Neural crest cell (in vitro differentiated cells): ENCODE data around the gene EPB42. TPM values are rescaled to one million over a fixed set of nuclear protein-coding genes. Genes with fewer than 3 reads are reported as not detected.
"Not testable (repeated sequence)": the region's sequence is repeated elsewhere in the genome, so short reads cannot be mapped to it uniquely, and the experiment has no call there.

Experiments
- DNase-seq: peaks from one replicate; pipeline ENCODE4 v3.0.0; 2021; ENCODE audit warnings: low read depth, mixed read lengths, low spot score
- H3K27ac Mint-ChIP-seq: one replicate; pipeline ENCODE4 v1.8.0; 2021; ENCODE audit warnings: mild to moderate bottlenecking, mixed read lengths; ENCODE audit not compliant: unreplicated experiment
- H3K27me3 Mint-ChIP-seq: 2 replicates; pipeline ENCODE4 v1.8.0; 2021; ENCODE audit warnings: low read depth, mild to moderate bottlenecking, mixed read lengths
- H3K36me3 Mint-ChIP-seq: 2 replicates; pipeline ENCODE4 v1.8.0; 2021; ENCODE audit warnings: low read depth, mild to moderate bottlenecking, mixed read lengths
- H3K4me1 Mint-ChIP-seq: 2 replicates; pipeline ENCODE4 v1.8.0; 2021; ENCODE audit warnings: mixed read lengths
- H3K4me3 Mint-ChIP-seq: one replicate; pipeline ENCODE4 v1.8.0; 2021; ENCODE audit warnings: mild to moderate bottlenecking, mixed read lengths
- H3K9me3 Mint-ChIP-seq: 2 replicates; pipeline ENCODE4 v1.8.0; 2021; ENCODE audit warnings: mixed read lengths
- total RNA-seq: library from RNA; stranded (reverse); gene quantifications from 2 replicates; pipeline ENCODE4 v1.2.1, GENCODE V29; 2021
- TF ChIP-seq, protein P1 (sequence below): fragments of 200-600 bp; sonication (generic); conservative IDR thresholded peaks from 2 replicates; pipeline ENCODE4 v1.5.0; 2021; ENCODE audit warnings: antibody characterized with exemption, mild to moderate bottlenecking

The EPB42 gene
- total RNA-seq, 1 donor from 2014 or later = not detected

DNA sequence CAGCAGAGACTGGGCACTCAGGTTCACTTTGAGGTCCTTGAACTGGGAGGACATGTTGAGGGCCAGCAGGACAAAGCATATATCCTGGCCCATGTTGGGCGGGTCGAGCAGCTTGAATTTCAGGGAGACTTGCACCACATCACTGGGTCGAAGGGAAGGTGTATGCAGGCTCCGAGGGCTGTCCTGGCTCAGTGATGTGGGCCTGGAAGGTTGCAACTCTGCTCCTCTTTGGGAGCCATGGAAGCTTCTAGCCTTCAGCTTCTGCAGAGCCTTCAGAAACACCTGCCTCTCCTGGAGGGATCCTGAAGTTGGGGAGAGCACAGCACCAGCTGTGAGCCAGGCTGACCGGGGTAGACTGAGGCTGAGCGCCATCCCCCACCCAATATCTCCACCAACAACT, 14.7 kb upstream of the EPB42 start:
- Mint-ChIP-seq H3K27ac (no peak overlapping the region), H3K36me3 (no peaks in the 10 kb centered on the region), H3K4me3 (no peak overlapping the region), H3K9me3 (peaks cover 2% of the 10 kb centered on the region), H3K27me3 (peaks cover 3% of the 10 kb centered on the region), H3K4me1 (peaks cover 7% of the 10 kb centered on the region)
- no peak for DNase-seq
- TF ChIP-seq, protein P1, sequence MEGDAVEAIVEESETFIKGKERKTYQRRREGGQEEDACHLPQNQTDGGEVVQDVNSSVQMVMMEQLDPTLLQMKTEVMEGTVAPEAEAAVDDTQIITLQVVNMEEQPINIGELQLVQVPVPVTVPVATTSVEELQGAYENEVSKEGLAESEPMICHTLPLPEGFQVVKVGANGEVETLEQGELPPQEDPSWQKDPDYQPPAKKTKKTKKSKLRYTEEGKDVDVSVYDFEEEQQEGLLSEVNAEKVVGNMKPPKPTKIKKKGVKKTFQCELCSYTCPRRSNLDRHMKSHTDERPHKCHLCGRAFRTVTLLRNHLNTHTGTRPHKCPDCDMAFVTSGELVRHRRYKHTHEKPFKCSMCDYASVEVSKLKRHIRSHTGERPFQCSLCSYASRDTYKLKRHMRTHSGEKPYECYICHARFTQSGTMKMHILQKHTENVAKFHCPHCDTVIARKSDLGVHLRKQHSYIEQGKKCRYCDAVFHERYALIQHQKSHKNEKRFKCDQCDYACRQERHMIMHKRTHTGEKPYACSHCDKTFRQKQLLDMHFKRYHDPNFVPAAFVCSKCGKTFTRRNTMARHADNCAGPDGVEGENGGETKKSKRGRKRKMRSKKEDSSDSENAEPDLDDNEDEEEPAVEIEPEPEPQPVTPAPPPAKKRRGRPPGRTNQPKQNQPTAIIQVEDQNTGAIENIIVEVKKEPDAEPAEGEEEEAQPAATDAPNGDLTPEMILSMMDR = no peak

DNA sequence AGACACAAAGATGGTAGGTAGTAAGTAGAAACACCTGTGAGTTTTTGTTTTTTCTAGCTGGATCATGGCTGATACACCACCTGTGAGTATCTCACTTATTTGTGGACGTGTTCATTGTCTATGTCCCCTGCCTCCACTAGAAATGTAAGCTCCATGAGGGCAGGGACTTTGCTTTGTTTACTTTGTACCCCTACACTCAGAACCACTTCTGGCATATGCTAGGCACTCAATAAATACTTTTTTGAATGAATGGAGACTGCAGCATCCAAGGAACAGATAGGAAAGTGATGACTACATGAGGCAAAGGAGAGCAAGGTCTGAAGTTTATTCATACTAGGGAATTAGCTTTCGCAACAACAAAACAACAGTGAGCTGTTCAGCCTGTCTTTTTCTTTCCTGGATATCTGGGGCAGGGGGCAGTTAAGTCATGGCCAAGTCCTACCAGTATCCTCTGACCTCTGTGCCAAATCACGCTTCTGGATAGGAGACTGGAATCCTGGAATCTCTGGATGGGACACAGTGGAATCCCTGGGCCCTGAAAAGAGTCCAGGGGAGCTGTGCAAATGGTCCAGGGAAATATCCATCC, 11.6 kb upstream of the EPB42 start:
- no peaks in the 10 kb centered on the region for H3K4me1 Mint-ChIP-seq
- peaks cover 3% of the 10 kb centered on the region for H3K27me3 Mint-ChIP-seq
- DNase-seq = no peak
- H3K9me3 Mint-ChIP-seq = peaks cover 2% of the 10 kb centered on the region
- H3K36me3 Mint-ChIP-seq = no peaks in the 10 kb centered on the region
- TF ChIP-seq, protein P1 = no peak
- H3K4me3 Mint-ChIP-seq = no peak overlapping the region
- no peak overlapping the region for H3K27ac Mint-ChIP-seq

DNA sequence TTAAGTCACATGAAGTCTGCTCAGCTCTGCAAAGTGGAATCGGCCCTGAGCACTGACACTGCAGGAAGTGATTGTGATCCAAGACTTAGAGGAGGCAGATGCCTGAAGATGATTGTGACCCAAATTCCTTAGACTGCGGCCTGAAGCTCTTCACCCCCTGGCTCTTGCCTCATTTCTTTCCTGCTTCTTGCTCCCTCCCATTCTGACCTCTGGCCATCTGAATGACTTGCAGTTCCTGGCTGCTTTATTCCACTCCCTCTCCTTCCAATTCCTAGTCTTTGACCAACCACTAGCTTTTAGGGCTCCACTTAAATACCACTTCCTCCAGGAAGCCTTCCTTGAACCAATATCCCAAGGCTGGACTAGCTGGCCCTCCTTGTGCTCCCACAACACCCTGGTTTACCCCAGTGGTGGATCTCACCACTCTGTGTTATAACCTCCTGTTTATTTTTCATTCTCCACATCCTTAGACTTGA, 9.9 kb upstream of the EPB42 start:
- TF ChIP-seq, protein P1 = no peak
- no peaks in the 10 kb centered on the region for H3K4me1 Mint-ChIP-seq
- DNase-seq = no peak

DNA sequence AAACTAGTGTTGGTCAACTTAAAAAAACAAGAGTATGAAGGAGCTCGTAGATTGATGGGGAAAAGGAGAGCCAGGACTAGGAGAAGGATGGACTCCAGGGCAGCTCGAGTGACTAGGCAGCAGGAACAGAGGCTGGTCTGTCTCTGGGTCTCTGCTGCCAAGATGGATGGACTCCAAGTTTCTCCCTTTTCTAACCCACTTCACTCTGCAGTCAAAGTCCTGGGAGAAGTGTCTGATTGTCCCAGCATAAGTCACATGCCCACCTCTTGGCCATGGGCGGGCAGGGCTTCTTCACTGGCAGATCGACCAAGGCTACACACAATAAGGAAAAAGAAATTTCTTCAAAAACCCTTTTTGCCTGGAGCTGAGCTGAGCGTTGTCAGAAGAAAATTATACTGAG, 9.2 kb upstream of the EPB42 start:
- H3K27me3 Mint-ChIP-seq = peaks cover 3% of the 10 kb centered on the region
- H3K4me1 Mint-ChIP-seq = no peaks in the 10 kb centered on the region
- H3K36me3 Mint-ChIP-seq = no peaks in the 10 kb centered on the region
- no peak overlapping the region for H3K27ac Mint-ChIP-seq
- no peak for DNase-seq
- TF ChIP-seq, protein P1 = no peak
- no peak overlapping the region for H3K4me3 Mint-ChIP-seq
- peaks cover 5% of the 10 kb centered on the region for H3K9me3 Mint-ChIP-seq

More for the DNA sequence above, 9.9 kb upstream of the EPB42 start:
- H3K27ac Mint-ChIP-seq = peak overlapping the region; percentile 76
- peaks cover 3% of the 10 kb centered on the region for H3K27me3 Mint-ChIP-seq
- H3K36me3 Mint-ChIP-seq = no peaks in the 10 kb centered on the region
- peaks cover 2% of the 10 kb centered on the region for H3K9me3 Mint-ChIP-seq
- H3K4me3 Mint-ChIP-seq = no peak overlapping the region

DNA sequence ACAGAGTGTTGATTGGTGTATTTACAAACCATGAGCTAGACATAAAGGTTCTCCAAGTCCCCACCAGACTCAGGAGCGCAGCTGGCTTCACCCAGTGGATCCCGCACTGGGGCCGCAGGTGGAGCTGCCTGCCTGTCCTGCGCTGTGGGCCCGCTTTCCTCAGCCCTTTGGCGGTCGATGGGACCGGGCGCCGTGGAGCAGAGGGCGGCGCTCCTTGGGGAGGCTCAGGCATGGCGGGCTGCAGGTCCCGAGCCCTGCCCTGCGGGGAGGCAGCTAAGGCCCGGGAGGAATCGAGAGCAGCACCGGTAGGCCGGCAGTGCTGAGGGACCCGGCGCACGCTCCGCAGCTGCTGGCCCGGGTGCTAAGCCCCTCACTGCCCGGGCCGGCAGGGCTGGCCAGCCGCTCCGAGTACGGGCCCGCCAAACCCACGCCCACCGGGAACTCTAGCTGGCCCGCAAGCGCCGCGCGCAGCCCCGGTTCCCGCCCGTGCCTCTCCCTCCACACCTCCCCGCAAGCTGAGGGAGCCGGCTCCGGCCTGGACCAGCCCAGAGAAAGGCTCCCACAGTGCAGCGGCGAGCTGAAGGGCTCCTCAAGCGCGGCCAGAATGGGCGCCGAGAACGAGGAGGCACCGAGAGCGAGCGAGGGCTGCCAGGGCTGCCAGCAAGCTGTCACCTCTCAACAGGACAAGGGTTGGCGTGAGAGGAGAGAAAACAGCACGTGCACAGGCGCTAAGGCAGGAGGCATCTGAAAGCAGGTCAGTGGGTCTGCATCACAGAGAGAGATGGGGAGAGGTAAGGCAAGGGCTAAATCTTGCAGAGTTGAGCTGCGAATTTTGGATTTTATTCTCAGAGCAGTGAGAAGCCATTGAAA, 5.9 kb upstream of the EPB42 start:
- H3K27me3 Mint-ChIP-seq = no peaks in the 10 kb centered on the region
- no peaks in the 10 kb centered on the region for H3K4me1 Mint-ChIP-seq
- no peaks in the 10 kb centered on the region for H3K36me3 Mint-ChIP-seq
- no peak overlapping the region for H3K27ac Mint-ChIP-seq
- H3K9me3 Mint-ChIP-seq = peaks cover 3% of the 10 kb centered on the region
- TF ChIP-seq, protein P1 = no peak
- H3K4me3 Mint-ChIP-seq = no peak overlapping the region
- DNase-seq = no peak

DNA sequence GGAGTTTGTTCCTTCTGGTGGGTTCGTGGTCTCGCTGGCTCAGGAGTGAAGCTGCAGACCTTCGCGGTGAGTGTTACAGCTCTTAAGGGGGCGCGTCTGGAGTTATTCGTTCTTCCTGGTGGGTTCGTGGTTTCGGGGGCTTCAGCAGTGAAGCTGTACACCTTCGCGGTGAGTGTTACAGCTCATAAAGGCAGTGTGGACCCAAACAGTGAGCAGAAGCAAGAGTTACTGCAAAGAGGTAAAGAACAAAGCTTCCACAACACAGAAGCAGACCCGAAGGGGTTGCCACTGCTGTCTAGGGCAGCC, 5.1 kb upstream of the EPB42 start:
- H3K27ac Mint-ChIP-seq = peak overlapping the region; percentile 23
- not testable (repeated sequence) for H3K27me3 Mint-ChIP-seq, DNase-seq, H3K4me3 Mint-ChIP-seq, H3K4me1 Mint-ChIP-seq, H3K36me3 Mint-ChIP-seq, H3K9me3 Mint-ChIP-seq
